Breast epithelium (tissue), 4 donors: ENCODE data around the gene FEM1A. TPM values are rescaled to one million over a fixed set of nuclear protein-coding genes. Genes with fewer than 3 reads are reported as not detected.
"Not testable (repeated sequence)": the region's sequence is repeated elsewhere in the genome, so short reads cannot be mapped to it uniquely, and the experiment has no call there.

Experiments
- DNase-seq, 2 donors: peaks; one replicate each; pipeline ENCODE4 v3.0.0-alpha.2; 2019; ENCODE audit warnings: low spot score in 2 of 2
- H3K27ac ChIP-seq, 2 donors: fragments of 200-600 bp; sonication (generic) in 1 of 2; one replicate each; pipeline ENCODE4 v1.5.1; 2016 to 2019; ENCODE audit warnings: mild to moderate bottlenecking in 1 of 2
- H3K27me3 ChIP-seq, 2 donors: fragments of 200-600 bp; sonication (generic) in 1 of 2; one replicate each; pipeline versions ENCODE4 v1.5.1 to v1.6.0; 2017 to 2019; ENCODE audit warnings: control low read depth in 1 of 2, mild to moderate bottlenecking in 1 of 2
- H3K36me3 ChIP-seq: fragments of 200-600 bp; one replicate; pipeline ENCODE4 v1.5.1; 2019
- H3K4me1 ChIP-seq, 2 donors: fragments of 200-600 bp; sonication (generic); one replicate each; pipeline ENCODE4 v1.5.1; 2016 to 2019; ENCODE audit warnings: control low read depth in 1 of 2
- H3K4me3 ChIP-seq, 3 donors: fragments of 200-600 bp; sonication (generic); 1 replicate in 2 of 3; 2 replicates in 1 of 3; pipeline ENCODE4 v1.5.1; 2016 to 2019; ENCODE audit warnings: mild to moderate bottlenecking in 3 of 3, moderate library complexity in 2 of 3
- H3K9me3 ChIP-seq, 2 donors: fragments of 200-600 bp; sonication (generic) in 1 of 2; one replicate each; pipeline ENCODE4 v1.5.1; 2016 to 2019; ENCODE audit warnings: control low read depth in 1 of 2
- CTCF ChIP-seq, 3 donors: fragments of 450-650 bp; IDR thresholded peaks; one replicate each; pipeline ENCODE4 v1.5.1; 2016 to 2017; ENCODE audit warnings: antibody characterized with exemption in 3 of 3, mild to moderate bottlenecking in 3 of 3, moderate library complexity in 3 of 3
- POLR2A ChIP-seq: fragments of 450-650 bp; IDR thresholded peaks from one replicate; pipeline ENCODE4 v1.6.1; 2016; ENCODE audit warnings: antibody characterized with exemption, mild to moderate bottlenecking, moderate library complexity
- POLR2AphosphoS5 ChIP-seq, 3 donors: sonication (generic); formaldehyde crosslinking; IDR thresholded peaks; one replicate each; pipeline ENCODE4 v1.6.1; 2017; ENCODE audit warnings: antibody characterized with exemption in 3 of 3
- intact Hi-C: fragments of 100-400 bp; cut with DNase I; formaldehyde crosslinking; loops from one replicate; pipeline ENCODE4 v1.15.1; 2023; ENCODE audit warnings: low total_unique reads
- total RNA-seq, 3 donors: library from RNA; depleted of rRNA; stranded (reverse); fragments of >200 nt; gene quantifications; one replicate each; pipeline ENCODE4 v1.1.0, GENCODE V29; 2016

FEM1A gene
- total RNA-seq, 3 donors from 2014 or later = 10.4 to 17.6 (median 12.5) TPM

GRCh38 chr19:4832776-4833175, 41.2 kb downstream of the FEM1A start:
- H3K4me1 ChIP-seq = peaks cover 0 to 7% of the 10 kb centered on the region in 2 donors
- H3K36me3 ChIP-seq = no peaks in the 10 kb centered on the region
- no peak overlapping the region for H3K27ac ChIP-seq
- no peak for DNase-seq
- TF ChIP-seq POLR2A (no peak), POLR2AphosphoS5 (IDR thresholded peaks at IDR 0.05) (no peak)
- intact Hi-C loops = no loop called here
- H3K4me3 ChIP-seq = no peak overlapping the region
- no peaks in the 10 kb centered on the region for H3K9me3 ChIP-seq
- no peaks in the 10 kb centered on the region for H3K27me3 ChIP-seq

GRCh38 chr19:4839192-4839591, 47.7 kb downstream of the FEM1A start:
- H3K9me3 ChIP-seq = no peaks in the 10 kb centered on the region
- H3K27me3 ChIP-seq = no peaks in the 10 kb centered on the region
- TF ChIP-seq POLR2A (no peak), POLR2AphosphoS5 (IDR thresholded peaks at IDR 0.05) (no peak), CTCF (IDR thresholded peaks at IDR 0.05) (no peak)
- DNase-seq = no peak
- no peak overlapping the region for H3K4me3 ChIP-seq
- intact Hi-C loops = no loop called here
- H3K4me1 ChIP-seq = no peaks in the 10 kb centered on the region
- no peaks in the 10 kb centered on the region for H3K36me3 ChIP-seq
- no peak overlapping the region for H3K27ac ChIP-seq

GRCh38 chr19:4843647-4843965, 52.1 kb downstream of the FEM1A start:
- Histone ChIP-seq H3K27ac (no peak overlapping the region), H3K27me3 (no peaks in the 10 kb centered on the region), H3K4me1 (no peaks in the 10 kb centered on the region), H3K4me3 (no peak overlapping the region), H3K9me3 (no peaks in the 10 kb centered on the region), H3K36me3 (no peaks in the 10 kb centered on the region)
- TF ChIP-seq POLR2AphosphoS5 (IDR thresholded peaks at IDR 0.05) = no peak
- no peak for TF ChIP-seq POLR2A
- TF ChIP-seq CTCF (IDR thresholded peaks at IDR 0.05) = no peak
- intact Hi-C loops = no loop called here
- no peak for DNase-seq

- intact Hi-C loops = no loop called here
- Histone ChIP-seq H3K4me1 (no peaks in the 10 kb centered on the region), H3K27me3 (no peaks in the 10 kb centered on the region), H3K36me3 (no peaks in the 10 kb centered on the region), H3K27ac (peak overlapping the region in 1 of 2 donors; percentile 59), H3K9me3 (no peaks in the 10 kb centered on the region), H3K4me3 (no peak overlapping the region)
- DNase-seq = no peak
- TF ChIP-seq CTCF (IDR thresholded peaks at IDR 0.05) (no peak), POLR2A (no peak), POLR2AphosphoS5 (IDR thresholded peaks at IDR 0.05) (no peak)
Measured at GRCh38 chr19:4844348-4845179, 53.0 kb downstream of the FEM1A start.

GRCh38 chr19:4845975-4846374, 54.4 kb downstream of the FEM1A start:
- H3K9me3 ChIP-seq, H3K36me3 ChIP-seq, intact Hi-C loops, H3K4me1 ChIP-seq, H3K27me3 ChIP-seq, DNase-seq, H3K27ac ChIP-seq, H3K4me3 ChIP-seq: not testable (repeated sequence)

- TF ChIP-seq POLR2A (no peak), POLR2AphosphoS5 (IDR thresholded peaks at IDR 0.05) (no peak), CTCF (IDR thresholded peaks at IDR 0.05) (no peak)
- Histone ChIP-seq H3K27ac (no peak overlapping the region), H3K36me3 (no peaks in the 10 kb centered on the region), H3K27me3 (no peaks in the 10 kb centered on the region), H3K4me3 (no peak overlapping the region), H3K4me1 (no peaks in the 10 kb centered on the region), H3K9me3 (no peaks in the 10 kb centered on the region)
- intact Hi-C loops = no loop called here
- DNase-seq = no peak
Measured at GRCh38 chr19:4847190-4847973, 55.8 kb downstream of the FEM1A start.
